Hepatocyte (in vitro differentiated cells): ENCODE data around the gene SEMA6A. TPM values are rescaled to one million over a fixed set of nuclear protein-coding genes. Genes with fewer than 3 reads are reported as not detected.

Source experiments
- DNase-seq: peaks from one replicate; pipeline ENCODE4 v3.0.0-alpha.2; 2016; ENCODE audit warnings: low spot score
- H2AFZ ChIP-seq: fragments of 200-600 bp; sonication (generic); 2 replicates; pipeline ENCODE4 v1.6.0; 2016; ENCODE audit warnings: antibody characterized with exemption, mild to moderate bottlenecking
- H3K27ac ChIP-seq: fragments of 200-600 bp; sonication (generic); 2 replicates; pipeline ENCODE4 v1.5.1; 2016; ENCODE audit warnings: mild to moderate bottlenecking
- H3K27me3 ChIP-seq: fragments of 200-600 bp; sonication (generic); 2 replicates; pipeline ENCODE4 v1.6.1; 2016
- H3K36me3 ChIP-seq: fragments of 200-600 bp; sonication (generic); replicated peaks from 2 replicates; pipeline ENCODE4 v1.5.1; 2016; ENCODE audit warnings: low read depth; ENCODE audit not compliant: insufficient read depth
- H3K4me1 ChIP-seq: fragments of 200-600 bp; sonication (generic); 2 replicates; pipeline ENCODE4 v1.5.1; 2016; ENCODE audit warnings: mild to moderate bottlenecking, moderate library complexity; ENCODE audit not compliant: insufficient read depth
- H3K4me2 ChIP-seq: fragments of 200-600 bp; sonication (generic); 2 replicates; pipeline ENCODE4 v1.6.0; 2016
- H3K4me3 ChIP-seq: fragments of 200-600 bp; sonication (generic); 2 replicates; pipeline ENCODE4 v1.5.1; 2016; ENCODE audit warnings: mild to moderate bottlenecking
- H3K79me2 ChIP-seq: fragments of 200-600 bp; sonication (generic); 2 replicates; pipeline ENCODE4 v1.6.0; 2017; ENCODE audit warnings: mild to moderate bottlenecking
- H3K9me2 ChIP-seq: fragments of 200-600 bp; sonication (generic); replicated peaks from 2 replicates; pipeline ENCODE4 v1.6.0; 2017; ENCODE audit warnings: mild to moderate bottlenecking; ENCODE audit not compliant: insufficient read depth
- H3K9me3 ChIP-seq: fragments of 200-600 bp; sonication (generic); 2 replicates; pipeline ENCODE4 v1.5.1; 2016; ENCODE audit warnings: low read depth, mild to moderate bottlenecking
- H4K20me1 ChIP-seq: fragments of 200-600 bp; sonication (generic); 2 replicates; pipeline ENCODE4 v1.6.0; 2016; ENCODE audit warnings: mild to moderate bottlenecking; ENCODE audit not compliant: insufficient read depth, poor library complexity, severe bottlenecking
- EZH2 ChIP-seq: fragments of 200-600 bp; sonication (generic); IDR thresholded peaks from 2 replicates; pipeline ENCODE4 v1.6.1; 2016; ENCODE audit warnings: antibody characterized with exemption, mild to moderate bottlenecking, borderline replicate concordance
- EZH2phosphoT487 ChIP-seq: fragments of 200-600 bp; sonication (generic); IDR thresholded peaks from one replicate; pipeline ENCODE4 v1.6.1; 2018; ENCODE audit warnings: antibody characterized with exemption, mild to moderate bottlenecking, low read depth, moderate library complexity; ENCODE audit not compliant: unreplicated experiment, severe bottlenecking
- WGBS: methylation state at CpG from one replicate; pipeline ENCODE4 v1.1.6; 2016; ENCODE audit warnings: low lambda C conversion rate; ENCODE audit errors: missing lambda C conversion rate; 5-methylcytosine and 5-hydroxymethylcytosine counted together
- polyA plus RNA-seq: library from polyadenylated mRNA; unstranded; fragments of >200 nt; fragmentation: Nextera tagmentation; extraction: Ambion mirVana; gene quantifications from 2 replicates; pipeline ENCODE4 v1.2.1, GENCODE V29; 2016
- total RNA-seq: library from RNA; depleted of rRNA; stranded (reverse); fragments of >200 nt; gene quantifications from 2 replicates; pipeline ENCODE4 v1.2.3, GENCODE V29; 2014
- TF ChIP-seq, protein P1 (sequence below): fragments of 200-600 bp; sonication (generic); IDR thresholded peaks from 2 replicates; pipeline ENCODE4 v1.5.1; 2016; ENCODE audit warnings: antibody characterized with exemption, mild to moderate bottlenecking; ENCODE audit not compliant: poor library complexity

SEMA6A gene
- total RNA-seq (50.0 and 68.6 TPM in 2 replicates), polyA plus RNA-seq (35.8 and 38.2 TPM in 2 replicates)

GRCh38 chr5:116574367-116575325, at the start of gene SEMA6A:
SEMA6A (minus strand) TSS chr5:116574823; CDS start chr5:116504944, 69,879 bp downstream.
- no peaks in the 10 kb centered on the region for H3K9me3 ChIP-seq
- H4K20me1 ChIP-seq: peaks cover 25% of the 10 kb centered on the region
- H3K4me3 ChIP-seq: peak within 1 kb of the TSS; percentile 97
- H3K9me2 ChIP-seq: no peaks in the 10 kb centered on the region
- WGBS: under 1% methylated on average over 62 of the region's 66 CpGs
- H3K36me3 ChIP-seq: no peaks in the 10 kb centered on the region
- TF ChIP-seq EZH2phosphoT487 (no peak), EZH2 (no peak)
- TF ChIP-seq, protein P1, sequence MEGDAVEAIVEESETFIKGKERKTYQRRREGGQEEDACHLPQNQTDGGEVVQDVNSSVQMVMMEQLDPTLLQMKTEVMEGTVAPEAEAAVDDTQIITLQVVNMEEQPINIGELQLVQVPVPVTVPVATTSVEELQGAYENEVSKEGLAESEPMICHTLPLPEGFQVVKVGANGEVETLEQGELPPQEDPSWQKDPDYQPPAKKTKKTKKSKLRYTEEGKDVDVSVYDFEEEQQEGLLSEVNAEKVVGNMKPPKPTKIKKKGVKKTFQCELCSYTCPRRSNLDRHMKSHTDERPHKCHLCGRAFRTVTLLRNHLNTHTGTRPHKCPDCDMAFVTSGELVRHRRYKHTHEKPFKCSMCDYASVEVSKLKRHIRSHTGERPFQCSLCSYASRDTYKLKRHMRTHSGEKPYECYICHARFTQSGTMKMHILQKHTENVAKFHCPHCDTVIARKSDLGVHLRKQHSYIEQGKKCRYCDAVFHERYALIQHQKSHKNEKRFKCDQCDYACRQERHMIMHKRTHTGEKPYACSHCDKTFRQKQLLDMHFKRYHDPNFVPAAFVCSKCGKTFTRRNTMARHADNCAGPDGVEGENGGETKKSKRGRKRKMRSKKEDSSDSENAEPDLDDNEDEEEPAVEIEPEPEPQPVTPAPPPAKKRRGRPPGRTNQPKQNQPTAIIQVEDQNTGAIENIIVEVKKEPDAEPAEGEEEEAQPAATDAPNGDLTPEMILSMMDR: no peak
- H3K4me2 ChIP-seq: peak within 1 kb of the TSS; percentile 92
- H3K4me1 ChIP-seq: peaks cover 7% of the 10 kb centered on the region
- H3K27ac ChIP-seq: peak within 1 kb of the TSS; percentile 85
- H2AFZ ChIP-seq: peak within 1 kb of the TSS; percentile 47
- H3K79me2 ChIP-seq: peaks cover 48% of the 10 kb centered on the region
- H3K27me3 ChIP-seq: no peaks in the 10 kb centered on the region
- peak; percentile 95 for DNase-seq

DNA sequence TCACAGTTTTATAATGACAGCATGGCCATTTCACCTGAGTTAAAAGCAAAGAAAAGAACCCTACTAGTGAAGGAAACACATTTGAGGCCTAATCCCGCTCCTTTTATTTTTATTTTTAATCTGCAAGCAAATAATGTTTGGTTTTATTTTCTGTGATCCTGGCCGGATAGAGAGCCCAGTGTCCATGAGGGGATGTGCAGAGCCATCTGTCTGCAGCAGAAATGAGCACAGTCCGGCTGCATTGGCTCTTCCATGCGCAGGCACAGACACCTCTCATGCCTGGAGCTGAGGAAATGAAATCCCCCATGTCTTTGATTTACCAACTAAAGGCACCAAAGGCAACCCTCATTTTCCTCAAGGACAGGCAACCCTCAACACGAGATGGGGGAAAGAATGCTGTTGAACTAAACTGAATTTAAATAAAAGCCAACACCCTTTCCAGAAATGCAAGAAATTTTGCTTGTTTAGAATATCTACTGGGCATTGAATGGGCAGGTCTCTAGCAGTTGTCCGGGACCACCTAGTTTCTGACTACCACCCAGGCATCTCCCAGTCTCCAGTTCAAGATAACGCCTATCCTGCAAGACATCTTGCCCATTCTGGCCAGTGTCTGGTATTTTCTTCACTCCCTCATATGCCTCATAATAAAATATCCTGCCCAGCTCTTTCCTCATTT, 47.9 kb upstream of the SEMA6A start:
- 88% methylated on average over 7 of the region's 7 CpGs for WGBS
- Histone ChIP-seq H3K27ac (no peak overlapping the region), H3K9me3 (no peaks in the 10 kb centered on the region), H3K4me3 (no peak overlapping the region), H4K20me1 (no peaks in the 10 kb centered on the region), H2AFZ (no peak overlapping the region), H3K79me2 (no peaks in the 10 kb centered on the region), H3K4me2 (no peak overlapping the region), H3K36me3 (no peaks in the 10 kb centered on the region), H3K27me3 (no peaks in the 10 kb centered on the region), H3K9me2 (no peaks in the 10 kb centered on the region), H3K4me1 (no peaks in the 10 kb centered on the region)
- no peak for TF ChIP-seq EZH2phosphoT487
- no peak for TF ChIP-seq EZH2
- TF ChIP-seq, protein P1: no peak
- no peak for DNase-seq

DNA sequence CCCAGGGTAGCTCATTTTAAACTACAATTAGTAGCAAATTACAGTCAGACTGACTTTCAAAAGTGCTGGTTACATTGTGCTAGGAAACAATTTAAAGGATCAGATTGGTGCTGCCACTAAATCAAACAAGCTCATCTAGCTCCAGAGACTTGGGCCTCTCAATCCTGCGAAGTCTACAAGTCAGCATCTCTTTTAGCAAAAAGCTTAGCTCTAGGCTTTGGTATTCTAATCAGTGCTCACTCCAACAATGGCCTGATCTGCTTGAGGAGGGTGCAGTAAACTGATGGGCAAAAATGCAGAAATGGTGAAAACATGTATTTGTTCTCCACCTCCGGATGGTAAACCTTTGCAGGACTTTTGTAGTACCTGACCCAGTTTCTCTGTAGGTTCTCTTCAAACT, 47.0 kb upstream of the SEMA6A start:
- Histone ChIP-seq H3K27me3 (no peaks in the 10 kb centered on the region), H3K4me2 (no peak overlapping the region), H2AFZ (no peak overlapping the region), H3K36me3 (no peaks in the 10 kb centered on the region), H3K27ac (no peak overlapping the region), H3K4me1 (no peaks in the 10 kb centered on the region), H3K79me2 (no peaks in the 10 kb centered on the region), H3K9me2 (no peaks in the 10 kb centered on the region), H3K9me3 (no peaks in the 10 kb centered on the region), H4K20me1 (no peaks in the 10 kb centered on the region), H3K4me3 (no peak overlapping the region)
- no peak for TF ChIP-seq EZH2phosphoT487
- 98% methylated on average over 2 of the region's 2 CpGs for WGBS
- DNase-seq: no peak

- Histone ChIP-seq H4K20me1 (no peaks in the 10 kb centered on the region), H3K27me3 (no peaks in the 10 kb centered on the region), H3K9me3 (no peaks in the 10 kb centered on the region), H3K9me2 (no peaks in the 10 kb centered on the region), H3K79me2 (no peaks in the 10 kb centered on the region), H2AFZ (no peak overlapping the region), H3K4me2 (no peak overlapping the region), H3K4me1 (no peaks in the 10 kb centered on the region), H3K4me3 (no peak overlapping the region), H3K27ac (no peak overlapping the region), H3K36me3 (no peaks in the 10 kb centered on the region)
- TF ChIP-seq, protein P1: no peak
- TF ChIP-seq EZH2phosphoT487 (no peak), EZH2 (no peak)
- DNase-seq: no peak
- WGBS: 73% methylated on average over 1 of the region's 1 CpG
Measured at GRCh38 chr5:116616876-116617275, 42.3 kb upstream of the SEMA6A start.
